H1 (cell line): ENCODE data around the gene MTFMT.

Experiments used
- EZH2 ChIP-seq: fragments of 200-600 bp; sonication (generic); IDR thresholded peaks from 2 replicates; pipeline ENCODE4 v1.7.1; 2012; ENCODE audit warnings: low read depth, mild to moderate bottlenecking, moderate library complexity, low read length, inconsistent platforms; ENCODE audit not compliant: severe bottlenecking
- POLR2A ChIP-seq, 2 experiments: IDR thresholded peaks; 1 replicate in 1 of 2; 2 replicates in 1 of 2; pipeline ENCODE4 v1.6.1; 2011; ENCODE audit warnings: low read depth in 2 of 2, low read length in 2 of 2, mild to moderate bottlenecking in 2 of 2; ENCODE audit errors: control extremely low read depth in 1 of 2
- TAF1 ChIP-seq: IDR thresholded peaks from 2 replicates; pipeline ENCODE4 v1.6.1; 2011; ENCODE audit warnings: mild to moderate bottlenecking, low read depth, low read length
- USF2 ChIP-seq: IDR thresholded peaks from 2 replicates; pipeline ENCODE4 v1.6.1; 2011; ENCODE audit warnings: low read length, improper control_type of control experiment
- YY1 ChIP-seq: IDR thresholded peaks from 2 replicates; pipeline ENCODE4 v1.6.1; 2011; ENCODE audit warnings: low read depth, mild to moderate bottlenecking, low read length

GRCh38 chr15:65060641-65061397, 31.4 kb upstream of the MTFMT start:
- TF ChIP-seq POLR2A (IDR thresholded peaks at IDR 0.05; ENCODE audit: control extremely low read depth in 1 of 2, low read depth in 2 of 2, low read length in 2 of 2): no peak
- no peak for TF ChIP-seq TAF1
- no peak for TF ChIP-seq EZH2
- TF ChIP-seq USF2: no peak
- no peak for TF ChIP-seq YY1
